Cardiac muscle cell (in vitro differentiated cells and primary cell): Measurements from ENCODE around the gene KCNMB1. TPM values are rescaled to one million over a fixed set of nuclear protein-coding genes. Genes with fewer than 3 reads are reported as not detected.

Source experiments
- DNase-seq, 2 donors: peaks; one replicate each; pipeline versions ENCODE4 v3.0.0 to v3.0.0-alpha.2; 2010 to 2017; ENCODE audit warnings: low read depth in 1 of 2, low spot score in 1 of 2
- H3K27ac ChIP-seq: fragments of 200-600 bp; sonication (generic); 2 replicates; pipeline ENCODE4 v1.5.1; 2016
- H3K27me3 ChIP-seq: fragments of 200-600 bp; sonication (generic); 2 replicates; pipeline ENCODE4 v1.6.0; 2016; ENCODE audit warnings: control low read depth
- H3K36me3 ChIP-seq: fragments of 200-600 bp; sonication (generic); 2 replicates; pipeline ENCODE4 v1.5.1; 2016; ENCODE audit warnings: control low read depth
- H3K4me1 ChIP-seq: fragments of 200-600 bp; sonication (generic); 2 replicates; pipeline ENCODE4 v1.8.1; 2017; ENCODE audit warnings: low read depth, mild to moderate bottlenecking, mixed run types
- H3K4me3 ChIP-seq: fragments of 200-600 bp; sonication (generic); 2 replicates; pipeline ENCODE4 v1.5.1; 2016; ENCODE audit warnings: mild to moderate bottlenecking
- H3K9me3 ChIP-seq: fragments of 200-600 bp; sonication (generic); 2 replicates; pipeline ENCODE4 v1.5.1; 2017; ENCODE audit warnings: low read depth, mild to moderate bottlenecking, control low read depth
- CTCF ChIP-seq: IDR thresholded peaks from 2 replicates; pipeline ENCODE4 v1.5.1; 2012; ENCODE audit warnings: low read depth, mild to moderate bottlenecking, low read length
- polyA plus RNA-seq: library from polyadenylated mRNA; unstranded; fragments of >200 nt; fragmentation: Nextera tagmentation; extraction: Ambion mirVana; gene quantifications from 2 replicates; pipeline ENCODE4 v1.2.1, GENCODE V29; 2016
- total RNA-seq: library from RNA; depleted of rRNA; stranded (reverse); fragments of >200 nt; gene quantifications from 2 replicates; pipeline ENCODE4 v1.2.3, GENCODE V29; 2016

The KCNMB1 gene
- total and polyA plus RNA-seq, 2 experiments from 2014 or later = 1.9 to 3.9 TPM

GRCh38 chr5:170432669-170433068 lies 43.5 kb upstream of the KCNMB1 start:
- no peaks in the 10 kb centered on the region for H3K27me3 ChIP-seq
- no peaks in the 10 kb centered on the region for H3K9me3 ChIP-seq
- no peaks in the 10 kb centered on the region for H3K4me1 ChIP-seq
- H3K36me3 ChIP-seq = no peaks in the 10 kb centered on the region
- no peak overlapping the region for H3K27ac ChIP-seq
- no peak for DNase-seq
- no peak overlapping the region for H3K4me3 ChIP-seq
- TF ChIP-seq CTCF = no peak

- TF ChIP-seq CTCF = no peak
- no peak overlapping the region for H3K27ac ChIP-seq
- H3K4me3 ChIP-seq = no peak overlapping the region
- no peak for DNase-seq
- H3K27me3 ChIP-seq = no peaks in the 10 kb centered on the region
- no peaks in the 10 kb centered on the region for H3K36me3 ChIP-seq
- no peaks in the 10 kb centered on the region for H3K4me1 ChIP-seq
- no peaks in the 10 kb centered on the region for H3K9me3 ChIP-seq
Observed at GRCh38 chr5:170431571-170431970, 42.4 kb upstream of the KCNMB1 start.

- Histone ChIP-seq H3K27me3 (no peaks in the 10 kb centered on the region), H3K9me3 (no peaks in the 10 kb centered on the region), H3K4me1 (no peaks in the 10 kb centered on the region), H3K36me3 (no peaks in the 10 kb centered on the region), H3K27ac (no peak overlapping the region), H3K4me3 (no peak overlapping the region)
- no peak for DNase-seq
- no peak for TF ChIP-seq CTCF
Observed at GRCh38 chr5:170430866-170431437, 41.8 kb upstream of the KCNMB1 start.

GRCh38 chr5:170430256-170430655 lies 41.1 kb upstream of the KCNMB1 start:
- Histone ChIP-seq H3K36me3 (no peaks in the 10 kb centered on the region), H3K4me1 (no peaks in the 10 kb centered on the region), H3K9me3 (no peaks in the 10 kb centered on the region), H3K27ac (no peak overlapping the region), H3K4me3 (no peak overlapping the region), H3K27me3 (no peaks in the 10 kb centered on the region)
- DNase-seq = no peak
- TF ChIP-seq CTCF = no peak

- Histone ChIP-seq H3K27ac (no peak overlapping the region), H3K4me3 (no peak overlapping the region), H3K27me3 (no peaks in the 10 kb centered on the region), H3K4me1 (no peaks in the 10 kb centered on the region), H3K36me3 (no peaks in the 10 kb centered on the region), H3K9me3 (no peaks in the 10 kb centered on the region)
- peak; percentile 28 for TF ChIP-seq CTCF
- DNase-seq = peak in 1 of 2 donors; percentile 25
Observed at GRCh38 chr5:170429014-170429413, 39.8 kb upstream of the KCNMB1 start.

GRCh38 chr5:170427672-170428236 lies 38.6 kb upstream of the KCNMB1 start:
- Histone ChIP-seq H3K4me1 (no peaks in the 10 kb centered on the region), H3K27ac (no peak overlapping the region), H3K4me3 (no peak overlapping the region), H3K27me3 (peaks cover 2% of the 10 kb centered on the region), H3K9me3 (no peaks in the 10 kb centered on the region), H3K36me3 (no peaks in the 10 kb centered on the region)
- no peak for TF ChIP-seq CTCF
- DNase-seq = peak; percentile 19 to 62
